GM12875 (cell line): ENCODE measurements around the gene BIN1.

Experiments
- H3K4me3 ChIP-seq: one replicate; pipeline ENCODE4 v1.5.1; 2011; ENCODE audit warnings: low read depth, low read length, control low read depth
- CTCF ChIP-seq: IDR thresholded peaks from 2 replicates; pipeline ENCODE4 v1.5.1; 2011; ENCODE audit warnings: low read depth, mild to moderate bottlenecking, control low read depth, inconsistent platforms, low read length, moderate library complexity, borderline replicate concordance; ENCODE audit not compliant: insufficient read depth

The BIN1 gene

GRCh38 chr2:127082974-127083373, 24.0 kb downstream of the BIN1 start:
- no peak overlapping the region for H3K4me3 ChIP-seq
- TF ChIP-seq CTCF, result no peak

GRCh38 chr2:127081826-127082633, 24.9 kb downstream of the BIN1 start:
- peak overlapping the region; percentile 71 for H3K4me3 ChIP-seq

GRCh38 chr2:127080938-127081755, 25.8 kb downstream of the BIN1 start:
- no peak for TF ChIP-seq CTCF
- H3K4me3 ChIP-seq, result peak overlapping the region; percentile 71

More at GRCh38 chr2:127081826-127082633, 24.9 kb downstream of the BIN1 start:
- TF ChIP-seq CTCF, result no peak

- TF ChIP-seq CTCF, result no peak
- H3K4me3 ChIP-seq, result peak overlapping the region; percentile 71
Observed at GRCh38 chr2:127080226-127080937, 26.6 kb downstream of the BIN1 start.

GRCh38 chr2:127079358-127079920, 27.5 kb downstream of the BIN1 start:
- H3K4me3 ChIP-seq, result no peak overlapping the region
- no peak for TF ChIP-seq CTCF

GRCh38 chr2:127078666-127079270, 28.2 kb downstream of the BIN1 start:
- TF ChIP-seq CTCF, result no peak
- H3K4me3 ChIP-seq, result no peak overlapping the region
